Measurements from ENCODE around the gene KCNH8.

The KCNH8 gene

GRCh38 chr3:19331931-19332330 is 183.6 kb downstream of the KCNH8 start:
- ATAC-seq (ENCODE audit: low read depth), result no peak
- peaks cover 4% of the 10 kb centered on the region for H3K4me1 Mint-ChIP-seq
- no peaks in the 10 kb centered on the region for H3K9me3 Mint-ChIP-seq
- no peaks in the 10 kb centered on the region for H3K36me3 Mint-ChIP-seq
- H3K27me3 Mint-ChIP-seq, result no peaks in the 10 kb centered on the region
- no peak for DNase-seq (ENCODE audit: low spot score in 2 of 2)
- no peak overlapping the region for H3K4me3 Mint-ChIP-seq
- no peak overlapping the region for H3K27ac Mint-ChIP-seq

DNA sequence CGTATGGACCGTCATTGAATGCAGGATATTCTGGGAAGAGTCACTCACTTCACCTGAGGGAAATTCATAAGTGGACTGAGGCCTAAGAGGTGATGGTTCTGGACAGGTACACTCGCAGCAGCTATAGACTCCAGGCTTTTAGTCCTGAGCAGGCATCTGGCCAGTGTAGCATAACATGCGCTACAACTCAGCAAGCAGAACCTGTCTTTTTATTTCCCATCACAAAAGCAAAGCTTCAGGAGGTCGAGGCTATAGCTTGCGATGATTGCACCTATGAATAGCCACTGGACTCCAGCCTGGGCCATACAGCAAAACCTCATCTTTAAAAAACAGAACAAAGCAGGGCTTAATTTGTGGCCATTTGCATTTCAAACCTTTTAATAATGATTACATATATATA is 185.8 kb downstream of the KCNH8 start:
- Mint-ChIP-seq H3K4me3 (no peak overlapping the region), H3K36me3 (no peaks in the 10 kb centered on the region), H3K27me3 (no peaks in the 10 kb centered on the region), H3K4me1 (peaks cover 6% of the 10 kb centered on the region), H3K9me3 (no peaks in the 10 kb centered on the region), H3K27ac (no peak overlapping the region)
- DNase-seq (ENCODE audit: low spot score in 2 of 2), result no peak
- no peak for ATAC-seq (ENCODE audit: low read depth)

DNA sequence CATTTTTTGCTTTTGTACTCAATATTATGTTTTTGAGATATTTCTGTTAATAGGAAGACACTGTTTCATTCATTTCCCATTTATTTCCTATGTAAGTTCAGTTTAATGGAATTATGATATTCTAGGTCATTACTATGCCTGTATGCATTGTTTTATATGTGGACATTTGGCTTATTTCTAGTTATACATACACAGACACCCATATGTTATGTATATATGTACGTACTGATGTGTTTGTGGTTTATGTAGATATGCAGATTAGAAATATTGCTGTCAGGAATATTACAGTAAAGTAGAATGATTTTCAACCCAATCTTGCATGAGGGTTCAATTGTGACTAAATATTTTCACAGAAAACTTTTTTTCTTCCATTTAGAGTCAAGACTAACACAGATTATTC is 190.5 kb downstream of the KCNH8 start:
- ATAC-seq (ENCODE audit: low read depth) (no peak), DNase-seq (ENCODE audit: low spot score in 2 of 2) (no peak)
- Mint-ChIP-seq H3K4me3 (no peak overlapping the region), H3K36me3 (peaks cover 4% of the 10 kb centered on the region), H3K27me3 (no peaks in the 10 kb centered on the region), H3K9me3 (peaks cover 4% of the 10 kb centered on the region), H3K27ac (no peak overlapping the region), H3K4me1 (peaks cover 7% of the 10 kb centered on the region)

GRCh38 chr3:19342389-19342788 is 194.1 kb downstream of the KCNH8 start:
- Mint-ChIP-seq H3K4me1 (peaks cover 23% of the 10 kb centered on the region), H3K9me3 (peaks cover 4% of the 10 kb centered on the region), H3K36me3 (peaks cover 4% of the 10 kb centered on the region), H3K27ac (peak overlapping the region; percentile 29), H3K27me3 (no peaks in the 10 kb centered on the region), H3K4me3 (peak overlapping the region; percentile 38)
- ATAC-seq (ENCODE audit: low read depth), result no peak
- no peak for DNase-seq (ENCODE audit: low spot score in 2 of 2)

DNA sequence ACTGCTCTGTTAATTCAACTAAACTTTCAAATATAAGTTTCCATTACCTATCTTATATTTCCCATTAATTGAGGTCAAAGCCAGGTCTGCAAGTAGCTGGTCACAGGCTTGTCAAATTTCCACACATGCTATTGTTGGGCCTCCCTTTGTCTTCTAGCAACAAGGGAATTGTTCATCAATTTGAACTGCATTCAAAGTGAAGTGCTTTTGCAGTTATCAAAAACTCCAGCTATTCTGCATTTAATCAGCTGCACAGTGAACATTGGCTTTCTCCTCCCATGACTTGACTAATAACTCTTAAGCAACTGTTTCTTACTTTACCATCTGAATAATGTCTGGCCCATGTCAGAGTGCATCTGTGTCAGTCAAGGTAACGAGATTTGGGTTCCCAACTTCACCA is 198.4 kb downstream of the KCNH8 start:
- Mint-ChIP-seq H3K36me3 (peaks cover 12% of the 10 kb centered on the region), H3K27me3 (no peaks in the 10 kb centered on the region), H3K27ac (peak overlapping the region; percentile 97), H3K4me1 (peaks cover 39% of the 10 kb centered on the region), H3K9me3 (peaks cover 2% of the 10 kb centered on the region), H3K4me3 (peak overlapping the region; percentile 59)
- ATAC-seq (ENCODE audit: low read depth) (no peak), DNase-seq (ENCODE audit: low spot score in 2 of 2) (no peak)

- peak overlapping the region; percentile 97 for H3K27ac Mint-ChIP-seq
These were observed 199.4 kb downstream of the KCNH8 start for GRCh38 chr3:19347671-19348070.

DNA sequence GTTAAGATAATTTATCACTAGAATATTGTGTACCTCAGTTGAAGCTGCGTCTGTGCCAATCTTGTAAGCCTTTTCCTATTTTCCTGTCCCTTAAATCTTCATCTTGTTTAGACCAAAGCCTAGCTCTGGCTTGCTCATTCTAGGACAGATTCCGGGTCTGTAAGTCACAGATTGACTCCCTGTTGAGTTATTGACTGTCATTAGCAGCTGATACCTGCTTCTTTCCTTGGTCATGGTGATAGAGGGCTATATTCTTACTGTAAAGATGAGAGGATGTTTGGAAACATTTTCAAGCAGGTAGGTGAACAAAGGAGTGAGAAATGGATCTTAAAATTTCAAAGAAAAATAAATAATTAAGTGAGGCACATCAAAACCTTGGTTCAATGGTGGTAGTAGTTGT is 200.2 kb downstream of the KCNH8 start:
- H3K27ac Mint-ChIP-seq, result peak overlapping the region; percentile 97

More at GRCh38 chr3:19347671-19348070, 199.4 kb downstream of the KCNH8 start:
- H3K4me3 Mint-ChIP-seq, result peak overlapping the region; percentile 90
- peaks cover 7% of the 10 kb centered on the region for H3K9me3 Mint-ChIP-seq
- DNase-seq (ENCODE audit: low spot score in 2 of 2) (peak in 1 of 2 donors; percentile 24), ATAC-seq (ENCODE audit: low read depth) (peak; percentile 89)
- H3K27me3 Mint-ChIP-seq, result no peaks in the 10 kb centered on the region
- H3K4me1 Mint-ChIP-seq, result peaks cover 36% of the 10 kb centered on the region
- H3K36me3 Mint-ChIP-seq, result peaks cover 21% of the 10 kb centered on the region

GRCh38 chr3:19348941-19349564 is 200.7 kb downstream of the KCNH8 start:
- peaks cover 36% of the 10 kb centered on the region for H3K4me1 Mint-ChIP-seq
- ATAC-seq (ENCODE audit: low read depth) (peak; percentile 45), DNase-seq (ENCODE audit: low spot score in 2 of 2) (peak in 1 of 2 donors; percentile 34)
- peak overlapping the region; percentile 90 for H3K4me3 Mint-ChIP-seq
- H3K27ac Mint-ChIP-seq, result peak overlapping the region; percentile 97
- peaks cover 9% of the 10 kb centered on the region for H3K9me3 Mint-ChIP-seq
- peaks cover 28% of the 10 kb centered on the region for H3K36me3 Mint-ChIP-seq
- H3K27me3 Mint-ChIP-seq, result no peaks in the 10 kb centered on the region

More for the DNA sequence above, 200.2 kb downstream of the KCNH8 start:
- ATAC-seq (ENCODE audit: low read depth), result no peak
- Mint-ChIP-seq H3K27me3 (no peaks in the 10 kb centered on the region), H3K36me3 (peaks cover 28% of the 10 kb centered on the region), H3K4me3 (peak overlapping the region; percentile 90), H3K9me3 (peaks cover 9% of the 10 kb centered on the region), H3K4me1 (peaks cover 36% of the 10 kb centered on the region)
- no peak for DNase-seq (ENCODE audit: low spot score in 2 of 2)

DNA sequence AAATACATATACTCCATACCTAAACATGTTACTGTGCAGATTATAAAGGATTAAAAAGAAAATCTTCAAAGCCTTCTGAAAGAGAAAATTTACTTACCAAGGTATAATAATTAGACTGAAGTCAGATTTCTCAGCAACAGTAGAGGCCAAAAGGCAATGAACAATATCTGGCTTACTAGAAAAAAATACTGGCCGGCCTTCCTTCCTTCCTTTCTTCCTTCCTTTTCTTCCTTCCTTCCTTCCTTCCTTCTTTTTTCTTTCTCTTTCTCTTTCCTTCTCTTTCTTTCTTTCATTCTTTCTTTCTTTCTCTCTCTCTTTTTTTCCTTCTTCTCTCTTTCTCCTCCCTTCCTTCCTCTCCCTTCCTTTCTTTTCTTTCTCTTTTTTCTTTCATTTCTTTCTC is 209.6 kb downstream of the KCNH8 start:
- ATAC-seq (ENCODE audit: low read depth) (no peak), DNase-seq (ENCODE audit: low spot score in 2 of 2) (no peak)
- H3K4me1 Mint-ChIP-seq, result peaks cover 17% of the 10 kb centered on the region
- H3K27ac Mint-ChIP-seq, result peak overlapping the region; percentile 19
- peaks cover 15% of the 10 kb centered on the region for H3K9me3 Mint-ChIP-seq
- no peaks in the 10 kb centered on the region for H3K27me3 Mint-ChIP-seq
- peaks cover 14% of the 10 kb centered on the region for H3K36me3 Mint-ChIP-seq
- H3K4me3 Mint-ChIP-seq, result no peak overlapping the region

- no peaks in the 10 kb centered on the region for H3K27me3 Mint-ChIP-seq
- H3K9me3 Mint-ChIP-seq, result peaks cover 18% of the 10 kb centered on the region
- peak overlapping the region; percentile 94 for H3K27ac Mint-ChIP-seq
- peaks cover 19% of the 10 kb centered on the region for H3K36me3 Mint-ChIP-seq
- no peak for ATAC-seq (ENCODE audit: low read depth)
- peaks cover 32% of the 10 kb centered on the region for H3K4me1 Mint-ChIP-seq
- DNase-seq (ENCODE audit: low spot score in 2 of 2), result no peak
- H3K4me3 Mint-ChIP-seq, result peak overlapping the region; percentile 5
These were observed 214.8 kb downstream of the KCNH8 start for GRCh38 chr3:19363071-19363470.

- Mint-ChIP-seq H3K27ac (peak overlapping the region; percentile 94), H3K36me3 (peaks cover 20% of the 10 kb centered on the region), H3K27me3 (no peaks in the 10 kb centered on the region), H3K4me1 (peaks cover 35% of the 10 kb centered on the region), H3K4me3 (peak overlapping the region; percentile 8), H3K9me3 (peaks cover 17% of the 10 kb centered on the region)
- ATAC-seq (ENCODE audit: low read depth) (no peak), DNase-seq (ENCODE audit: low spot score in 2 of 2) (no peak)
These were observed 215.8 kb downstream of the KCNH8 start for GRCh38 chr3:19364148-19364547.

GRCh38 chr3:19365471-19365870 is 217.2 kb downstream of the KCNH8 start:
- H3K9me3 Mint-ChIP-seq, result peaks cover 11% of the 10 kb centered on the region
- no peak overlapping the region for H3K4me3 Mint-ChIP-seq
- DNase-seq (ENCODE audit: low spot score in 2 of 2) (no peak), ATAC-seq (ENCODE audit: low read depth) (no peak)
- H3K36me3 Mint-ChIP-seq, result peaks cover 24% of the 10 kb centered on the region
- H3K4me1 Mint-ChIP-seq, result peaks cover 41% of the 10 kb centered on the region
- no peak overlapping the region for H3K27ac Mint-ChIP-seq
- no peaks in the 10 kb centered on the region for H3K27me3 Mint-ChIP-seq

DNA sequence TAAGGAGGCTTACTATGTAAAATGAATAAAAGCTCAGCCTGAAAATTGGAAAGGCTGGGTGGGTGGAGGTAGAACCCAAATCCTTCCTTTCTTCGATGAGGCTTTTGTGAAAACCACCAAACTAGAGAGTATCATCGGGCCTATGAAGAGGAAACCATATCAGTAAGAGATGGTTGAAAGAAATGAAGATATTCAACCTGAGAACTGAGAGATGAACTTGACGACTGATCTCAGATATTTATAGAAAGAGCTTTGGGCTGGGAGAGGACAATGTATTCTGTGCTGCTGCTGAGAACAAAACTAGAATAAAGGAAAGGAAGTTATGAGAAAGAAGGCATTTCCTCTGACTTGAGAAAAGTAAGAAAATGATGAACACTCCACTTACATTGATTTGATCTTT is 236.6 kb downstream of the KCNH8 start:
- Mint-ChIP-seq H3K9me3 (no peaks in the 10 kb centered on the region), H3K27ac (peak overlapping the region; percentile 82)

DNA sequence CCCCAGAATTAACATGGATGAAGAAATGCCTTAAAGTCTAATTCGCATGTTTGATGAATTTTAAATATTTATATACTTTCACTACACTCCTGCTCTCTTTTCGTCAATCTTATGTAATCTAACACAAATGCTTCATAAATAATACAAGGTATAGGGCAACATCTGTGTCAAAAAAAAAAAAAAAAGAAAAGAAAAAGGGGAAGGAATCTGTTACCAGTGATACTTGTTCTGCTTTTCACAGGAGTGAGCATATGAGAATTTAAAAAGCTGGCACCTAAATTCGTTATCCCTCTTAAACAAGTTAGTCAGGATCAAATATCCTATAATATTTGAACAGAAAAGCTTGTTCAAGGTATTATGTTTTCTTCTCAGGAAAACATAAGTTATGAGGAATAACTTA is 243.8 kb downstream of the KCNH8 start:
- Mint-ChIP-seq H3K27ac (no peak overlapping the region), H3K4me3 (no peak overlapping the region), H3K9me3 (no peaks in the 10 kb centered on the region), H3K27me3 (no peaks in the 10 kb centered on the region), H3K4me1 (peaks cover 26% of the 10 kb centered on the region), H3K36me3 (peaks cover 19% of the 10 kb centered on the region)
- DNase-seq (ENCODE audit: low spot score in 2 of 2), result no peak
- peak; percentile 58 for ATAC-seq (ENCODE audit: low read depth)

More for the DNA sequence above, 236.6 kb downstream of the KCNH8 start:
- Mint-ChIP-seq H3K36me3 (peaks cover 6% of the 10 kb centered on the region), H3K4me1 (peaks cover 12% of the 10 kb centered on the region), H3K4me3 (peak overlapping the region; percentile 9), H3K27me3 (no peaks in the 10 kb centered on the region)
- DNase-seq (ENCODE audit: low spot score in 2 of 2) (no peak), ATAC-seq (ENCODE audit: low read depth) (no peak)

DNA sequence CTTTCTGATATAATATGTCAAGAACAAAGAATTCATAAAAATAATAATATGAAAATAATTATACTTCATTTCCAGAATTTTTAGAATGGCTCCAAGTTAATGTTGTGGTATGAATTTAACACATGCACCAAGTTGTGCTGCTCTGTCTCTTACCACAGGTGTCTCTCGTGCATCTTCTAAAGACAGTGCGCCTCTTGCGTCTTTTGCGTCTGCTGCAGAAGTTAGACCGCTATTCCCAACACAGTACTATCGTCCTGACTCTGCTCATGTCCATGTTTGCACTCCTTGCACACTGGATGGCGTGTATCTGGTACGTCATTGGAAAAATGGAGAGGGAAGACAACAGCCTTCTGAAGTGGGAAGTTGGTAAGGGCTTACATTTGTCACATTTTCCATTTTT is 246.6 kb downstream of the KCNH8 start:
- Mint-ChIP-seq H3K9me3 (no peaks in the 10 kb centered on the region), H3K36me3 (peaks cover 25% of the 10 kb centered on the region), H3K4me1 (peaks cover 29% of the 10 kb centered on the region), H3K27ac (no peak overlapping the region), H3K4me3 (no peak overlapping the region), H3K27me3 (no peaks in the 10 kb centered on the region)
- no peak for ATAC-seq (ENCODE audit: low read depth)
- DNase-seq (ENCODE audit: low spot score in 2 of 2), result no peak

Data from memory B cell (primary cell).